H9 (cell line): ENCODE results near the gene SIPA1L3. TPM values are rescaled to one million over a fixed set of nuclear protein-coding genes. Genes with fewer than 3 reads are reported as not detected.

Experiments used
- DNase-seq: peaks from one replicate; pipeline ENCODE4 v3.0.0-alpha.2; 2017
- H2AFZ ChIP-seq: one replicate; pipeline ENCODE4 v1.6.1; 2013; ENCODE audit warnings: mild to moderate bottlenecking, low read length, control low read depth, moderate library complexity
- H2AK5ac ChIP-seq: 2 replicates; pipeline ENCODE4 v1.6.1; 2013; ENCODE audit warnings: low read length, control low read depth, mixed read lengths; ENCODE audit not compliant: insufficient read length
- H2BK120ac ChIP-seq: one replicate; pipeline ENCODE4 v1.6.1; 2013; ENCODE audit warnings: low read depth, mild to moderate bottlenecking, low read length, control low read depth, inconsistent platforms; ENCODE audit not compliant: poor library complexity, severe bottlenecking
- H2BK12ac ChIP-seq: 2 replicates; pipeline ENCODE4 v1.6.1; 2013; ENCODE audit warnings: low read length, control low read depth, mixed read lengths, low read depth; ENCODE audit not compliant: insufficient read length
- H2BK15ac ChIP-seq: 2 replicates; pipeline ENCODE4 v1.6.1; 2013; ENCODE audit warnings: low read depth, low read length, control low read depth
- H2BK20ac ChIP-seq: one replicate; pipeline ENCODE4 v1.6.1; 2013; ENCODE audit warnings: low read depth, mild to moderate bottlenecking, low read length, control low read depth, inconsistent platforms; ENCODE audit not compliant: poor library complexity, severe bottlenecking
- H2BK5ac ChIP-seq: 2 replicates; pipeline ENCODE4 v1.6.1; 2013; ENCODE audit warnings: low read length, control low read depth, mixed read lengths; ENCODE audit not compliant: insufficient read length
- H3K14ac ChIP-seq: 2 replicates; pipeline ENCODE4 v1.6.1; 2013; ENCODE audit warnings: low read length, control low read depth; ENCODE audit not compliant: insufficient read depth
- H3K18ac ChIP-seq: 2 replicates; pipeline ENCODE4 v1.6.1; 2013; ENCODE audit warnings: low read depth, mild to moderate bottlenecking, mixed read lengths, low read length, control low read depth; ENCODE audit not compliant: insufficient read length
- H3K23ac ChIP-seq: 2 replicates; pipeline ENCODE4 v1.6.1; 2013; ENCODE audit warnings: low read length, control low read depth, mixed read lengths, low read depth; ENCODE audit not compliant: insufficient read length
- H3K23me2 ChIP-seq: 2 replicates; pipeline ENCODE4 v1.6.1; 2013; ENCODE audit warnings: low read depth, mild to moderate bottlenecking, mixed read lengths, low read length, control low read depth; ENCODE audit not compliant: insufficient read length, poor library complexity, severe bottlenecking
- H3K27ac ChIP-seq: 2 replicates; pipeline ENCODE4 v1.5.1; 2013; ENCODE audit warnings: low read length, control low read depth, mixed read lengths, low read depth; ENCODE audit not compliant: insufficient read length
- H3K27me3 ChIP-seq: 2 replicates; pipeline ENCODE4 v1.6.1; 2013; ENCODE audit warnings: low read length, control low read depth, inconsistent platforms; ENCODE audit not compliant: insufficient read depth
- H3K4ac ChIP-seq: 2 replicates; pipeline ENCODE4 v1.6.1; 2013; ENCODE audit warnings: low read depth, mild to moderate bottlenecking, control low read depth, inconsistent platforms, low read length, moderate library complexity
- H3K4me1 ChIP-seq: 2 replicates; pipeline ENCODE4 v1.6.1; 2013; ENCODE audit warnings: low read length, control low read depth, inconsistent platforms; ENCODE audit not compliant: insufficient read depth
- H3K4me2 ChIP-seq: 2 replicates; pipeline ENCODE4 v1.6.1; 2013; ENCODE audit warnings: low read length, control low read depth, mixed read lengths; ENCODE audit not compliant: insufficient read length, insufficient read depth
- H3K56ac ChIP-seq: 2 replicates; pipeline ENCODE4 v1.6.1; 2013; ENCODE audit warnings: low read depth, mild to moderate bottlenecking, mixed read lengths, low read length, control low read depth; ENCODE audit not compliant: insufficient read length
- H3K79me1 ChIP-seq: 2 replicates; pipeline ENCODE4 v1.6.1; 2013; ENCODE audit warnings: low read depth, mild to moderate bottlenecking, moderate library complexity, low read length, control low read depth, inconsistent platforms; ENCODE audit not compliant: insufficient read depth, poor library complexity, severe bottlenecking
- H3K79me2 ChIP-seq: 2 replicates; pipeline ENCODE4 v1.6.1; 2013; ENCODE audit warnings: low read length, control low read depth, inconsistent platforms; ENCODE audit not compliant: insufficient read depth
- H3K9ac ChIP-seq: 2 replicates; pipeline ENCODE4 v1.6.1; 2013; ENCODE audit warnings: low read length, control low read depth, mixed read lengths; ENCODE audit not compliant: insufficient read length; ENCODE audit errors: extremely low read depth
- H3K9me3 ChIP-seq: one replicate; pipeline ENCODE4 v1.6.1; 2013; ENCODE audit warnings: low read depth, low read length, inconsistent platforms; ENCODE audit not compliant: control insufficient read depth
- H3T11ph ChIP-seq: one replicate; pipeline ENCODE4 v1.6.1; 2013; ENCODE audit warnings: mild to moderate bottlenecking, low read length, control low read depth, inconsistent platforms
- H4K20me1 ChIP-seq: one replicate; pipeline ENCODE4 v1.6.1; 2013; ENCODE audit not compliant: control insufficient read depth, insufficient read length, insufficient read depth
- H4K5ac ChIP-seq: 2 replicates; pipeline ENCODE4 v1.6.1; 2013; ENCODE audit warnings: low read depth, mild to moderate bottlenecking, mixed read lengths, low read length, control low read depth; ENCODE audit not compliant: insufficient read length
- H4K8ac ChIP-seq: replicated peaks from 2 replicates; pipeline ENCODE4 v1.6.1; 2013; ENCODE audit warnings: low read length, control low read depth, mixed read lengths, low read depth; ENCODE audit not compliant: insufficient read length
- H4K91ac ChIP-seq: 2 replicates; pipeline ENCODE4 v1.6.1; 2013; ENCODE audit warnings: low read depth, mild to moderate bottlenecking, moderate library complexity, mixed read lengths, low read length, control low read depth; ENCODE audit not compliant: insufficient read length
- H3K27ac Mint-ChIP-seq, 3 experiments: 2 replicates in 2 of 3; 3 replicates in 1 of 3; pipeline ENCODE4 v1.8.0; 2020 to 2021; ENCODE audit warnings: mixed read lengths in 3 of 3, mild to moderate bottlenecking in 1 of 3, moderate library complexity in 1 of 3
- H3K27me3 Mint-ChIP-seq: 2 replicates; pipeline ENCODE4 v1.8.0; 2021; ENCODE audit warnings: low read depth, mild to moderate bottlenecking, moderate library complexity, mixed read lengths
- H3K36me3 Mint-ChIP-seq, 3 experiments: 2 replicates in 2 of 3; 3 replicates in 1 of 3; pipeline ENCODE4 v1.8.0; 2020 to 2021; ENCODE audit warnings: low read depth in 3 of 3, mixed read lengths in 3 of 3; ENCODE audit not compliant: insufficient read depth in 1 of 3
- H3K4me1 Mint-ChIP-seq, 2 experiments: 2 replicates each; pipeline ENCODE4 v1.8.0; 2020; ENCODE audit warnings: mixed read lengths in 2 of 2
- H3K4me3 Mint-ChIP-seq, 2 experiments: 2 replicates in 1 of 2; 3 replicates in 1 of 2; pipeline ENCODE4 v1.8.0; 2020 to 2021; ENCODE audit warnings: mild to moderate bottlenecking in 2 of 2, mixed read lengths in 2 of 2, moderate library complexity in 1 of 2
- H3K9me3 Mint-ChIP-seq, 2 experiments: 2 replicates in 1 of 2; 3 replicates in 1 of 2; pipeline ENCODE4 v1.8.0; 2020; ENCODE audit warnings: mild to moderate bottlenecking in 2 of 2, mixed read lengths in 2 of 2, moderate library complexity in 1 of 2
- CTCF ChIP-seq: fragments of 200-600 bp; sonication (generic); conservative IDR thresholded peaks from 3 replicates; pipeline ENCODE4 v1.8.0; 2021; ENCODE audit warnings: antibody characterized with exemption, mild to moderate bottlenecking
- WGBS: extraction: QIAGEN DNeasy Blood & Tissue Kit; methylation state at CpG from one replicate; pipeline ENCODE4 v1.1.7; 2013; ENCODE audit warnings: missing lambda C conversion rate, low lambda C conversion rate, mixed read lengths; ENCODE audit not compliant: insufficient read length; ENCODE audit errors: extremely low coverage; 5-methylcytosine and 5-hydroxymethylcytosine counted together
- total RNA-seq: library from RNA; stranded (reverse); gene quantifications from 2 replicates; pipeline ENCODE4 v1.2.1, GENCODE V29; 2021

The SIPA1L3 gene
- total RNA-seq, 1 experiment from 2014 or later: 40.1 TPM

GRCh38 chr19:38107129-38107528, 200.1 kb downstream of the SIPA1L3 start:
- Mint-ChIP-seq H3K4me3 (no peak overlapping the region), H3K4me1 (no peaks in the 10 kb centered on the region), H3K9me3 (peaks cover 0 to 3% of the 10 kb centered on the region in 2 experiments; a peak in 1 of 5 replicates), H3K27me3 (no peaks in the 10 kb centered on the region), H3K27ac (no peak overlapping the region), H3K36me3 (peaks cover 35 to 69% (median 49%) of the 10 kb centered on the region in 3 experiments)
- Histone ChIP-seq H3K4me2 (no peak overlapping the region), H4K20me1 (no peaks in the 10 kb centered on the region), H3T11ph (no peak overlapping the region), H2BK20ac (no peak overlapping the region), H2AK5ac (no peak overlapping the region), H3K79me2 (no peaks in the 10 kb centered on the region), H3K9me3 (no peaks in the 10 kb centered on the region), H4K5ac (no peak overlapping the region), H3K27ac (no peak overlapping the region), H3K27me3 (no peaks in the 10 kb centered on the region), H3K79me1 (no peaks in the 10 kb centered on the region), H2BK120ac (no peak overlapping the region), H3K14ac (no peak overlapping the region), H4K8ac (no peak overlapping the region), H2BK12ac (no peak overlapping the region), H2BK5ac (no peak overlapping the region), H3K4me1 (no peaks in the 10 kb centered on the region), H3K23ac (no peak overlapping the region), H4K91ac (no peak overlapping the region), H3K9ac (no peak overlapping the region), H2AFZ (no peak overlapping the region), H2BK15ac (no peak overlapping the region), H3K23me2 (no peaks in the 10 kb centered on the region), H3K56ac (no peak overlapping the region), H3K4ac (no peak overlapping the region), H3K18ac (no peak overlapping the region)
- WGBS: no CpG with 5 or more reads among the region's 4 CpGs
- no peak for DNase-seq
- no peak for TF ChIP-seq CTCF
